ENCODE results near the gene AGFG2.

AGFG2 gene

DNA sequence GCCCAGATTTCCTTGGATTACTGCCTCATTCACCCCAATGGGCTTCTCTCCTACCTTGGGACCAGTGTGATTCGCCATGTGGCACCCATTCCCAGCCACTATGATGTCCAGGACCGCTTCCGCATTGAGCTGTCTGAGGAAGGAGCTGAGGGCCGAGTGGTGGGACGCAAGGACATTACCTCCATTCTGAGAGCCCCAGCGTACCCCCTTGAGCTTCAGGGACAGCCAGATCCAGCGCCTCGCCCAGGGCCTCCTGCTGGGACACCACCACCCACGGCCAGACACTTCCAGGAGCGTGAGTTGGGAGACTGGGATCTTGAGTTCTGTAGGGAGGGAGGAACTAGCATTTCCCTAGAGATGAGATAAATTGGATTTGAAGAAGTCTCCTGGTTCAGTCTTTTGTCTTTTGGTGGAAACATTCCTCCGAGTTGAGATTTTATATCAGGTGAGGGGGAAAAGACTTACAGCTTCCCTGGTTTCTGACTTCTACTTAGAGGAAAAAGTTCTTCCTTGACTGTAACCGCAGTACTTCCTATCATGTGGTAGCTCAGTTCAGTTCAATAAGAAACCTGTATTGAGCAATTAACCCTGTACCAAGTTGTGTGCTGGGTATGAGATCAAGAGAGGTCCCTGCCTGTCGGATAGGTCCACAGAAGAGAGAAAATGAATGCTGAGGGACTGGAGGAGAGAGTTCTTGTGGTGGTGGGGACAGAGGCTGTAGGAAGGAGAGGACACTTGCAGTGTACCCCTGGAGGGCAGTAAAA lies 74.6 kb downstream of the AGFG2 start:
- no peak for DNase-seq (ENCODE audit: low read depth)

DNA sequence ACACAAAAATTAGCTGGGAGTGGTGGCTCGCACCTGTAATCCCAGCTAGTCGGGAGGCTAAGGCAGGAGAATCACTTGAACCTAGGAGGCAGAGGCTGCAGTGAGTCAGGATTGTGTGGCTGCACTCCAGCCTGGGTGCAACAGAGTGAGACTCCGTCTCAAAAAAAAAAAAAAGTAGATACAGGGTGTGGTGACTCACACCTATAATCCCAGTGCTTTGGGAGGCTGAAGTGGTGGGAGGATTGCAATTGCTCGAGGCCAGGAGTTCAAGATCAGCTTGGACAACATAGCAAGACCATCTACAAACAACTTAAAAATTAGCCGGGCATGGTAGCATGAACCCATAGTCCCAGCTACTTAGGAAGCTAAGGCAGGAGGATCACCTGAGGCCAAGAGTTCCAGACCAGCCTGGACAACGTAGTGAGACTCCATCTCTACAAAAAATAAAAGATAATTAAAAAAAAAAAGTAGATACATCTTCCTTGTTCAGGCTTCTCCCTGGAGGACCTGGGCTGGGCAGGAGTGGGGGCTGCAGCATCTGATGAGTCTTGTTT lies 75.4 kb downstream of the AGFG2 start:
- DNase-seq (ENCODE audit: low read depth) = no peak
